Muscle layer of colon (tissue), 2 donors: ENCODE measurements around the gene PTPRT.

Experiments used
- H3K27ac ChIP-seq: one replicate; pipeline ENCODE4 v1.7.0; 2013; ENCODE audit warnings: low read depth, mild to moderate bottlenecking, low read length, moderate library complexity
- H3K27me3 ChIP-seq, 2 donors: one replicate each; pipeline ENCODE4 v1.7.0; 2013; ENCODE audit warnings: low read length in 2 of 2, mild to moderate bottlenecking in 2 of 2; ENCODE audit not compliant: insufficient read depth in 2 of 2, control insufficient read depth in 1 of 2
- H3K36me3 ChIP-seq: one replicate; pipeline ENCODE4 v1.7.0; 2013; ENCODE audit warnings: mild to moderate bottlenecking, low read length; ENCODE audit not compliant: insufficient read depth
- H3K4me1 ChIP-seq: one replicate; pipeline ENCODE4 v1.7.0; 2013; ENCODE audit warnings: mild to moderate bottlenecking, low read length; ENCODE audit not compliant: insufficient read depth
- H3K4me3 ChIP-seq, 2 donors: one replicate each; pipeline ENCODE4 v1.7.0; 2013; ENCODE audit warnings: low read length in 2 of 2, low read depth in 1 of 2, mild to moderate bottlenecking in 1 of 2, moderate library complexity in 1 of 2
- H3K9ac ChIP-seq: one replicate; pipeline ENCODE4 v1.7.0; 2013; ENCODE audit warnings: low read length
- H3K9me3 ChIP-seq: one replicate; pipeline ENCODE4 v1.7.0; 2013; ENCODE audit warnings: mild to moderate bottlenecking, low read length
- donor health status: abdominal sarcoma.
- donor health status: Adenocarcinoma of cecum.

Gene PTPRT

GRCh38 chr20:42852691-42853090 is 337.0 kb downstream of the PTPRT start:
- no peak overlapping the region for H3K27ac ChIP-seq
- no peaks in the 10 kb centered on the region for H3K27me3 ChIP-seq
- H3K9me3 ChIP-seq: no peaks in the 10 kb centered on the region
- no peak overlapping the region for H3K4me3 ChIP-seq
- no peaks in the 10 kb centered on the region for H3K36me3 ChIP-seq
- H3K9ac ChIP-seq: no peak overlapping the region
- H3K4me1 ChIP-seq: no peaks in the 10 kb centered on the region

DNA sequence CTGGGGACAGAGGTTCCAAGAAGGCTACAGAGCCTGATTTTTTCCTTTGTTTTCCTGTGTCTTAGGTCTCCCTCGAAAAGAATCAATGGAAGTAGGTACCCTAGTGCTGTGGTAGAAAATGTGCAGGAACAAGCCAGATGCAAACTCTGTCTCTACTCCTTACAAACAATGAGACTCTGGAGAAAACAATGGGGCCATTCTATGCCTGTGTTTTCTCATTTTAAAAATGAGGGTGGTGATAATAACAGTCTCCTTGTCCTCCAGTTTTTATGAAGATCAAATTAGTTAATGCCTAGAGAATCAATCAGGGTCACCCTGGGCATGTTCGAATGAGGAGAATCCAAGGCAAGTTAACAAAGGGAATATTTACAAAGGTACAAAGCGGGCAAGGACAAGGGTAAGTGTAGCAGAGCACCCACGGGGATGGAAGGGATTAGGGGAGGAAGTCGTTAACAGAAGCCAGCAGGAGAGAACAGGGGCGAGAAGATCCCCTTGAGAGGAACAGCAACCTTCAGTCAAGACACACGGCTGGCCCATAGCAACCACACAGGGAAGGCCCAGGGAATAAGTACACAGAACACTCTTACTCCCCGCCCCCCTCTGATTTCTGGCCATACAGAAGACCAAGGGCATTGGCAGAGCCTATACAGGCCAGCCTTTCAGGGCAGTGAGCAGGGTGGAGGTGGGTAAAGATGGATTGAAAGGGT is 342.8 kb downstream of the PTPRT start:
- H3K9me3 ChIP-seq: no peaks in the 10 kb centered on the region
- H3K9ac ChIP-seq: no peak overlapping the region
- H3K27me3 ChIP-seq: no peaks in the 10 kb centered on the region
- H3K27ac ChIP-seq: no peak overlapping the region
- no peaks in the 10 kb centered on the region for H3K4me1 ChIP-seq
- no peak overlapping the region for H3K4me3 ChIP-seq
- no peaks in the 10 kb centered on the region for H3K36me3 ChIP-seq

DNA sequence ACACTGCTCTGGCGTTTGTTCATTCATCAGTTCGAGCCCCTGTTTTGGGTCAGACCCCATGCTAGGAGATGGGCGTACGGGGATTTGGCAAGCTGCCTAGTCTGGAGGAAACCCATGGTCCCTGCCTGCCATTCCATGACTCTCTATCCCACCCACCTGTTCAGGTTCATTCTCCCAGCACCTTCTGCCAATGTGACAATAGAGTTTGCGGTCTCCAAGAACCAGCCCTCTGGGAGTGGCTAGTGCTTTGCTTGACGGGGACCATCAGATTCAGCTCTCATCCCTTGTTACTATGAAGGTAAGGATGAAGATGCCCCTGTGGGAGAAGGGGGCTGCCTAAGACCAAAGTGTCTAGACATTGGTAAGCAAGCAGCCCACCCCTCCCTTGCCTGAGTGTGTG is 345.0 kb downstream of the PTPRT start:
- no peaks in the 10 kb centered on the region for H3K36me3 ChIP-seq
- no peak overlapping the region for H3K4me3 ChIP-seq
- no peaks in the 10 kb centered on the region for H3K9me3 ChIP-seq
- H3K27ac ChIP-seq: no peak overlapping the region
- H3K4me1 ChIP-seq: no peaks in the 10 kb centered on the region
- H3K9ac ChIP-seq: no peak overlapping the region
- H3K27me3 ChIP-seq: no peaks in the 10 kb centered on the region

DNA sequence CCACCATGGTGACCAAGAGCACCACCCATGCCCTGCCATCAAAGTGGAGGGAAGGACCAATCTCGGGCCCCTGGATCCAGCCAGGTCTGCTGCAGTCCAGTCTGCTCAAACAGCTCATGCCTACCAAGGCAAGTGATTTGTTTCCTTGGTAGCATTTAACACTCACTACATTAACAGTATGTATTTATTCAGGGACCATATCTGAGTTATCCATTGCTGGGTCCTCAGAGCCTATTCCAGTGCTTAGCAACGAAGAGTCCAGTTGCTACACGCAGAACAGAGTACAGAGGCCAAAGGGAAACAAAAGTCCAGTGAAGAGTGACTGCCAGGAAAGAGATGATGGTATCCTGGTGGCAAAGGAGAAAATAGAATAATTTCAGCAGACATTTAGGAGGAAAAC is 352.2 kb downstream of the PTPRT start:
- no peak overlapping the region for H3K27ac ChIP-seq
- no peaks in the 10 kb centered on the region for H3K4me1 ChIP-seq

DNA sequence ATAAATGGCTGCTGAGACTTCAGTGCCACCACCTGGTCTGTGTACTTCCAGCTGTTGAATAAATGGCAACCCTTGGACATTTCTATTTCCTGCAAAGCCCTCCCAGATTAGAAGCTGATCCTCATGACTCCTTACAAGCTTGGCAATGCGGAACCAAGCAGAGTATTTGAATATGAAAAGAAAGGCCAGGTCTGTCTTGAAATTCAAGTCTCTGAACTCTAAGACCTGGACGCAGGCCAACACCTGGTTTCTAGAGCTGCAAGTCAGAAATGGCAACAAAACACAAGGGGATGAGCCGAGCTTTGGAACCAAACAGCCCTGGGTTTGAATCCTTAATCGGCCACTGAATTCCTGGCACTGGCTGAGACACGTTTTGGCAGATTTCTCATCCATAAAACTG is 353.4 kb downstream of the PTPRT start:
- H3K27ac ChIP-seq: no peak overlapping the region
- no peaks in the 10 kb centered on the region for H3K9me3 ChIP-seq
- H3K4me1 ChIP-seq: no peaks in the 10 kb centered on the region
- no peaks in the 10 kb centered on the region for H3K27me3 ChIP-seq
- H3K4me3 ChIP-seq: no peak overlapping the region
- H3K36me3 ChIP-seq: no peaks in the 10 kb centered on the region
- H3K9ac ChIP-seq: no peak overlapping the region

More for the DNA sequence above, 352.2 kb downstream of the PTPRT start:
- no peaks in the 10 kb centered on the region for H3K36me3 ChIP-seq
- H3K27me3 ChIP-seq: no peaks in the 10 kb centered on the region
- H3K9me3 ChIP-seq: no peaks in the 10 kb centered on the region
- H3K9ac ChIP-seq: no peak overlapping the region
- H3K4me3 ChIP-seq: no peak overlapping the region

GRCh38 chr20:42807876-42808275 is 381.8 kb downstream of the PTPRT start:
- Histone ChIP-seq H3K4me3 (no peak overlapping the region), H3K36me3 (no peaks in the 10 kb centered on the region), H3K27ac (no peak overlapping the region), H3K27me3 (no peaks in the 10 kb centered on the region), H3K9ac (no peak overlapping the region), H3K4me1 (no peaks in the 10 kb centered on the region), H3K9me3 (no peaks in the 10 kb centered on the region)

DNA sequence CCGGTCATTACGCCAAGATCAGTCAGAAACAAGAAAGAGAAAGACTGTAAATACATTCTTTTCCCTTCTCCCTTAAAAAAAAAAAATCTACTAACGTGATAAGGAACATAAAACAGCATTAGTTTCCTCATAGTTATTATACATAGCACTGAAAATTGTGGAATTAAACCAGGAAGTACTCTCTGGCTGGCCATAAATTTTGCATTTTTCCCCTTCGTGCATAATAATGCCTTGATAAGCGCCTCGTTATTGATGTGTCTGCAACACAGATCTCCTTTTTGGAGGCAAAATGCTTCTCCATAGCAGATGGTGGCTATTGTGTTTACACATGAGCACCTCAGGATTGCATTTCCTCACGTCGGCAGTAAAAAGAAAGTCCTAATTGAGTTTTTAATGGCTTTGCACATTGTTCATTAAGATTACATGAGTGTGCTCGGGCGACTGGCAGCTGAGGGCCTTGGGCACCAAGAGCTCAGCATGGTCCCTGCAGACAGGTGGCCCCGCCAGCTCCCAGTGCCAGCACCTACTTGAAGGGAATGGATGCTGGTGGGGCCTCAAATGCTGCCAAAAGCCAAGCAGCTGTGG is 394.5 kb downstream of the PTPRT start:
- Histone ChIP-seq H3K9ac (no peak overlapping the region), H3K4me1 (no peaks in the 10 kb centered on the region), H3K27ac (no peak overlapping the region), H3K4me3 (no peak overlapping the region), H3K36me3 (no peaks in the 10 kb centered on the region), H3K9me3 (no peaks in the 10 kb centered on the region), H3K27me3 (no peaks in the 10 kb centered on the region)

GRCh38 chr20:42792052-42792451 is 397.7 kb downstream of the PTPRT start:
- H3K4me1 ChIP-seq: no peaks in the 10 kb centered on the region
- H3K4me3 ChIP-seq: no peak overlapping the region
- no peaks in the 10 kb centered on the region for H3K36me3 ChIP-seq
- H3K9me3 ChIP-seq: no peaks in the 10 kb centered on the region
- no peak overlapping the region for H3K9ac ChIP-seq
- no peak overlapping the region for H3K27ac ChIP-seq
- H3K27me3 ChIP-seq: no peaks in the 10 kb centered on the region

DNA sequence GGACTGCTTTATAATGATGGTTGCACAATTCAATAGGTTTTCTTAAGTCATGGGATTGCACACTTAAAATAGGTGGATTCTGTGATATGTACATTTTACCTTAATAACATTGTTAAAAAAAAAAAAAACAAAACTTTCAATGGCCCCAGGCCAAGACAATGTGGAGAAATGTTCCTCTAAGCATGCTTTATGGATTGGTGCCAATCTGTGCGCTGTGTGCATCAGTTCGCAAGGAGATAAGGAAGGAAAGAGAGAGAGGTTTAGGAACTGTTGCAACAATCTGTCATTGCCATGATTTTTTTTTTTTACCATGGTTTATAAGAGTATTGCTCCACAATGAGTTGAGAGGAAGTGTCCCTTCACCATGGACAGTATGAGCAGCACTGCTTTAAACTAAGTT is 399.6 kb downstream of the PTPRT start:
- Histone ChIP-seq H3K27ac (no peak overlapping the region), H3K4me1 (no peaks in the 10 kb centered on the region), H3K9me3 (no peaks in the 10 kb centered on the region), H3K36me3 (no peaks in the 10 kb centered on the region), H3K9ac (no peak overlapping the region), H3K27me3 (no peaks in the 10 kb centered on the region), H3K4me3 (no peak overlapping the region)

DNA sequence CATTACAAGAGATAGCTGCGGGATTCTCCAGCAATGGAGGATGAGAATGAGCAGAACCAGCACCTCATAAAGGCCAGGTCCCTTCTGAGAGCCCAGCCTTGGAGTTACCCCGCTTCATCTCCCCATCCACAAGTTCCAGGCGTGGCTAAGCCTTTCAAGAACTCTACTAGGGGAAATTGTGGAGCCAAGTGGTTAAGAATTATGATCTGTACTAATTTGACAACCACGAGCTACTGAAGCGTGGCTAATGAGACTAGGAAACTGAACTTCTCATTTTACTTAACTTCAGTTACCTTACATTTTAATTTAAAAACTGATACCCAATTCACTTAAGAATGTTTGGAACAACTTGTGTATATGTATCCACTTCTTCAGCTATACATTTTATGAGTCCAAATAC is 401.0 kb downstream of the PTPRT start:
- no peaks in the 10 kb centered on the region for H3K27me3 ChIP-seq
- H3K27ac ChIP-seq: no peak overlapping the region
- H3K36me3 ChIP-seq: no peaks in the 10 kb centered on the region
- H3K4me3 ChIP-seq: no peak overlapping the region
- no peak overlapping the region for H3K9ac ChIP-seq
- no peaks in the 10 kb centered on the region for H3K9me3 ChIP-seq
- H3K4me1 ChIP-seq: no peaks in the 10 kb centered on the region

- no peak overlapping the region for H3K4me3 ChIP-seq
- no peaks in the 10 kb centered on the region for H3K27me3 ChIP-seq
- H3K9me3 ChIP-seq: no peaks in the 10 kb centered on the region
- H3K9ac ChIP-seq: no peak overlapping the region
- H3K36me3 ChIP-seq: no peaks in the 10 kb centered on the region
- H3K4me1 ChIP-seq: no peaks in the 10 kb centered on the region
- no peak overlapping the region for H3K27ac ChIP-seq
Measured at GRCh38 chr20:42785041-42785440, 404.7 kb downstream of the PTPRT start.

- no peaks in the 10 kb centered on the region for H3K9me3 ChIP-seq
- H3K4me1 ChIP-seq: no peaks in the 10 kb centered on the region
- no peak overlapping the region for H3K9ac ChIP-seq
- no peak overlapping the region for H3K27ac ChIP-seq
- no peak overlapping the region for H3K4me3 ChIP-seq
- no peaks in the 10 kb centered on the region for H3K27me3 ChIP-seq
- no peaks in the 10 kb centered on the region for H3K36me3 ChIP-seq
Measured at GRCh38 chr20:42779216-42779615, 410.5 kb downstream of the PTPRT start.
